ENCODE measurements around the gene GBF1.
"Not testable (repeated sequence)": the region's sequence is repeated elsewhere in the genome, so short reads cannot be mapped to it uniquely, and the experiment has no call there.

The GBF1 gene

DNA sequence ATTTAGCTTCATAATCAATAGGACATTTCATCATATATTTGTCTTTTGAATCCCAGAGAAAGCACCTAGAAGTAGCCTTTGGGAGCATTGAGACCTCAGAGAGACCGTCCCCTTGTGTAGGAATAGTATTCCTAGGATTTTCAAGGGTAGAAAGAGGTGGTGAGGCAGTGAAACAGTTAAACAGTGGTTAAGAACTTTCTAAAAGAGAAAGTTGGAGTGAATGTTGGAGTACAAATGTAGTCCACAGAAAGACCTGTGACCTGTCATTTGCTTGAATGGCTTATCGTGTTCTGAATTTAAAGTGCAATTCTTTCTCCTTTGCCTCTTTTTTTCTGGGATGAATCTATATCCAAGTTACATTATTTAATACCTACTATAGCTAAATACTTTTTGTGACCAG lies 30.0 kb downstream of the GBF1 start:
- no peak for DNase-seq

DNA sequence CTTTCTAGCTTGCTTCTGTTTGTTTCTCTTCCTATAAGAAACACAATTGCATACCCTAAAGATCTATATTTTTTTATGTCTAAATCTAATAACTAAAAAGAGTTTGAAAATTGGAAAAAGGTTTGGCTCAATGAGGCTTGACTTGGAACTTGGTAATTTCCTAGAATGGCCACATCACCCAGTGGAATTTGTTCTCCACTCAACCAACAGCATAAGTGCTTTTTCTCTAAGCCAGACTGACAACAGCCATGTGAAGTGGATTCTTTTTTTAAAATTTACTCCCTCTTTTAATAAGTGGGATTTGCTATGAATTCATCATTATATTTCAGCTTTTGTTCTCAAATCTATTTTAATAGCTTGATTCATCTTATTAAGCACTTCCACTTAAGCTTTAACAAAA lies 33.8 kb downstream of the GBF1 start:
- DNase-seq, result no peak

DNA sequence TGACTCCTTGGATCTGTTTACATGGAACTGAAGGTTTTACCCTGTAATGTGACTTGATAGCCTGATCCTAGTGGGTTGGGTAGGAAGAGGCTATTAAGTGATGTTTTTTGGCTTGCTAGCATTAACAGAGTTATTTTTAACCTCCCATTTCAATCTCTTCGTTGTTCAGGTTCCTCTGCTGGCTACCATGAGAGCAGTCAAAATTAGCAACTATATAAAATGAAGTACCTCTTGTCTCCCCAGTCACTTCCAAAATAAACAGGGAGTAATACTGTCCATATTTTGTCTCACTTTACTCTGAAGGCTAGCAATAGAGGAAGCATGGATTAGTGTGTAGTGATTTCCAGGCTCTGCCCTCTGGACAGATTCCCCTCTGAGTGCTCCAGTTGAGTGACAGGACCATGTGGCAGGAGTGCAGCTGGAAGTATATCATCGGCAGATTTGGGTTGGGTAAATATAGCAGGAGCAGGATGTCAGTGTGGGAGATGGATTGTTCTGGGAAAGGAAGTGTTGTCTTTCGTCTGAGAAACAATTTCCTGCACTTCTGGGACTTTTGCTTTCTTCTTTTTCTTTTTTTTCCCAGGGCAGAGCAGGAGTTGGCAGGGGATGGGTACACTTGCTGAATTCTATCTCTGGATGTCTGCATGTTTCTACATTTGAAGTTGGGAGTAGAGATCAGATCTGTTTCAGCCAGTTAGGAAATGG lies 35.2 kb downstream of the GBF1 start:
- DNase-seq, result peak in 1 of 2 experiments; percentile 6

DNA sequence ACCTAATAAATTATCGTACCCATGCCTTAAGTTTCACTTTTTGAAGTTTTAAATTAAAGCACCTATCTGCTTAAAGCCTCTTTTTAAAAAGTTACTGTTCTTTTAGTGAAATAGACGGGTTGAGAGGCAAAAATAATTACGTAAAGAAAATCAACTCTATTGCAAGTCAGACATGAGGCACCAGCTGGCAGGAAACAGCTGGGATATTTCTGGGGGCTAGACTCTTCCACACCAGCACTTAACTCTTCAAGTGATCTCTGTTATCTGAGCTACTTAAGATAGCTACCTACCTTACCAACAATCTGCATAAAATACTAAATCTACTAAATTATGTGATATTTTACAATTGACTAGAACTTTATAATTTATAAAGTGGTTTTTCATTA lies 35.8 kb downstream of the GBF1 start:
- DNase-seq, result no peak

DNA sequence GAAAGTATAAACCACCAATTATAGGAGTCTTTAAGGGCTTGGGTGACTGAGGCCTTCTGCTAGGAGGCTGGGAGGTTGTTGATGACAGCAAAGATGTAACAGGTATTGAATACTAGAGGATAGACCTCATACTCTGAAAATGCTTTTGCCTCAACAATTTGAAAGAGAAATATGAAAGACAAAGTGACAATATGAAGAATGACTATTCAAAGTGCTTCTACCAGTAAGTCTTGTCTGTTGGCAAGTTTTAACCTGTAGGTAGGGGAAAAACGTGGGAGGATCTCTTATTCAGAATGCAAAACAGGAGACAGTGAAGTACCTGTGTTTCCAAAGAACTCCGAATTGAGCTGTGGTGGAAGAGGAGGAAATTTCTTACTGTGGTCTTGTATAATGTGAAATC lies 38.2 kb downstream of the GBF1 start:
- DNase-seq, result no peak

DNA sequence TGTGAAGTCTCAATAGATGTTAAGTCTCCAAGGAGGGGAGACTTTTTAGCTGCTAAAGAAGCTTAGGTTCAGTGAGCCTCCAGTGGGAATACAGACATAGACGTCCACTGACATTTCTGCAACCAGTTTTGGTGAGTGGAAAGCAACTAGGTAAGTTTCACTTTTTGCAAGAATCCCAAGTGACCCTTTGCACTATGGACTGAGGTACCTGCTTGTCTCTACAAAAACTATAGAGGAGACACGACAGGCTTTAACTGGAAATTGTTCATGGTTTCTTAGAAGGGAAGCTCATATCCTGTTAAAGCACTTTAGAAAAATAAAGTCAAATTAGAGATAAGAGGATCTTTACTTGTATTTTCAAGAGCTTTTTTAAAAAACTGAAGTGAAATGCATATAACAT lies 38.6 kb downstream of the GBF1 start:
- DNase-seq, result no peak

DNA sequence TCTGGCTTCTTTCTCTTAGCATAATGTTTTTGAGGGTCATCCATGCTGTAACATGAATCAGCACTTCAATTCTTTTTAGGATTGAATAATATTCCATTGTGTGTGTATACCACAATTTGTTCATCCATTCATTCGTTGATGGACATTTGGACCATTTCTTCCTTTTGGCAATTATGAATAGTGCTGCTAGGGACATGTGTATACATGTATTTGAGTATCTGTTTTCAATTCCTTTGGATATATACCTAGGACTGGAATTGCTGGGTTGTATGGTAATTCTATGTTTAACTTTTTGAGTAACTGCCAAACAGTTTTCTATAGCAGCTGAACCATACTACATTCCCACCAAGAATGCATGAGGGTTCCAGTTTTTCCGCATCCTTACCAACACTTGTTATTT lies 39.2 kb downstream of the GBF1 start:
- DNase-seq, result no peak

DNA sequence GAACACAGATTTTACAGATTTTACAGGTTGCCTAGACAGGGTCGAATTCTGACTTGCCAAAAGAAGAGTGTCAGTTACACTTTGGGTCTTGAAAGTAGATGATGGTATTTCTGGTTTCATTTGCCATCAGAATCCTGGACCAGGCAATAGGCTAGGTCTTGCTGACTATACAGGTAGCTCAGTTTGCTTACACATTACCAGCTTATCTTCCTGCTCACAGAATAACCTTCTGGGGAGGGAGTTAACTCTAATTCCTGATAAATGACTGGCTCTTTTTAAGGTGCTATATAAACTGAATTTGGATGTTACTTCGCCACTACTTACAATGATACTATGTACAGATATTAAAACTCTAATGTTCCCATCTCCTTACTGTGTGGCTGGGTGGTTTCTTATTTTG lies 39.8 kb downstream of the GBF1 start:
- DNase-seq, result no peak

DNA sequence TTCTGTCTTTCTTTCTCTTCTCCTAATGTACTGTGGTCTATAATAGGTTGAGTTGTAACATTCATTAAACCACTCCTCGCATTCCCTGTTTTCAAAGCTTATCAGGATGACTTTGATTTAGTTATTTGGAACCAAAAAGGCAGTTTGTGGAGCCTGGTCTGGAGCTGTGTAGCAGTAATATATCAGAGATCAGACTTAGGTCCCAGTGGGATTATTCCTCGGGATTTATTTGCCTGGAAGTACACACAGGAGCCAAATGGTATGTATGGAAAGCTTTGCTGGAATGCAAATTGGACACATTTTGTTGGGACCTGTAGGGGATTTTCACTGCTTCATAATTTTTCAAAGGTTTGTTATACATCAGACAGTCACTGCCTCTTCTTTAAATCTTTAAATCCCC lies 40.9 kb downstream of the GBF1 start:
- DNase-seq, result no peak

DNA sequence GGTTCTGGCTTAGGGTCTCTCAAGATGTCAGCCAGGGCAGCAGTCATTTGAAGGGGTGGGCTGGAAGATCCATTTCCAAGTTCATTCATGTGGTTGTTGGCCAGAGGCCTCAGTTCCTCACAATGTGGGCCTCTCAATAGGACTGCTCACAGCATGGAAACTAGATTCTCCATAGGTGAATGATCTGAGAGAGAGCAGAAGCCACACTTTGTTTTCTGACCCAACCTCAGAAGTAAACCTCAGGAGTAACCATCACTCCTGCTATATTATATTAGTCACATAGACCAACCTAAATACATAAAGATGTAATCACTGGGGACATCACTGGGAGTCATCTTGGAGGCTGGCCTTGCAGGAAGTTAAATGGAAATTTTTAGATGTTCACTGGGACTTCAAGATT lies 42.2 kb downstream of the GBF1 start:
- DNase-seq, result no peak

DNA sequence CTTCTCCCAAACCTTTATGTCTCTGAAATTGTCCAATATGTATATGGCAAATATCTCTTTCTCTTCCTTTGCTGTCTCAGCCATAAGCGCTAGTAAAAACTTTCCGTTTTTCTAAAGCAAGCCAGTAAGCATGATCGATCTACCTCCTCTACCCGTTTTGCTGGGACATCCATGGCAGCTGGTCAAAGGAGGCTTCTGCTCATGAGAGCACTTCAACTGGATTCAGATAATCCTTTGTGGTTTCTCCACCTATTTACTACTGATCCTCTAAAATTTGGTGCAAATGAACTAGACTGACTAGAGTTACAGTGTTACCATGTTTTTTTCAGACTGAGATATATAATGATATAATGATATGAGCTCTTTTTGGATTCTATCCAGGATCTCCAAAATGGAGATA lies 42.7 kb downstream of the GBF1 start:
- no peak for DNase-seq

DNA sequence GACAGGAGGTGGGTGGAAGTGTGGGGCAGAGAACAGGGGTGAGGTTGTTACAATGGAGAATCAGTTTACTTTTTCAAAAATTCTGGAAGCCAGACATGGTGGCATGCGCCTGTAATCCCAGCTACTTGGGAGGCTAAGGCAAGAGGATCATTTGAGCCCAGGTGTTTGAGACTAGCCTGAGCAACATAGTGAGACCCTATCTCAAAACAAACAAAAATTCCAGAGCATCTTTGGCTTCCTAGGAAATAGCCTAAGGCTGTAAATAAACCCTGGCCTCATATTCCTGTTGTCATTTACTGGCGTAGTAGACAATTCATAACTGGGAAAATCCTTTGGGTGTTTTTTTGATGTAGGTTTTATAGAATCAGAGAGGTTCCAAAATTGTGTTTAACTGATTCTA lies 44.0 kb downstream of the GBF1 start:
- no peak for DNase-seq

DNA sequence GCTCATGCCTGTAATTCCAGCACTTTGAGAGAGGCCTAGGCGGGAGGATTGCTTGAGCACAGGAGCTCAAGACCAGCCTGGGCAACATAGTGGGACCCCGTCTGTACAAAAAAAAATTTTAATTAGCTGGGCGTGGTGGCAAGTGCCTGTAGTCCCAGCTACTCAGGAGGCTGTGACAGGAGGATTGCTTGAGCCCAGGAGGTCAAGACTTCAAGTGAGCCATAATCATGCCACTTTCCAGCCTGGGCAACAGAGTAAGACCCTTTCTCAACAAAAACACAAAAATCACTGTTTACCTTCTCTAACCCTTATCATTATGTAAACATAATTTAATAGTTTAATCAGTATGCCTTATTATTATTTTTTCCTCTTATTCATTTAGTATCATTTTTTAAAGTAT lies 44.5 kb downstream of the GBF1 start:
- DNase-seq, result no peak

DNA sequence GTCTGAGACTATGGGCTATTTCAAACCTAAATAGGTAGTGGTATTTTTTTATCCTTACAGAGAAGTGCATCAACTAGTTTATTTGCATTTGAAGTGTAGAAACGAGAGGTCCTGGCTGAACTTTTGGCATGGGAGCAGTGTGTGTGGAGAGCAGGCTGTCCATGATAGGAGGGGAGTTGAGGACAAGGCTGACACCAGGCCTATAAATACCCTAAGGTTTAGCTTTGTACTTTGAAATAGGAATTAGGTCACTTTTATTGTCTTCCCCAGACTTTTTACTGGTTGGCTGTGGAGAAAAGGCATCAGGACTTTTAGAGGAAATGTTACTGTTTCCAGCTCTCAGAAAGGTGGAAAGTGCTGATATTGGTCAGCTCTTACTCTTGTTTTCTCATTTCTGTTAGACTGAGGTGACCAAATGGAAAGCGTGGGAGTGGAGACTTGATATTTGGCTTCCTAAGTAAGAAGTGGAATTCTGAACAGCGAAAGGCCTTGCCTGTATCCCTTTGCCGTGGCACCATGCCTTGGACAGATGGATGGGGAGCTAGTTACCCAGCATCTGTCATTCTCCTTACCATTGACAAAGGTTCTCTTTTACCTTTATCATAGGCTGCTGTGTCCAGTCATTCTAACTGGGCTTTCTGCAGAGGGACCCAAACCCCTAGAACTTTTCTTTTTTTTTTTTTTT lies 46.0 kb downstream of the GBF1 start:
- peak in 1 of 2 experiments; percentile 14 for DNase-seq

DNA sequence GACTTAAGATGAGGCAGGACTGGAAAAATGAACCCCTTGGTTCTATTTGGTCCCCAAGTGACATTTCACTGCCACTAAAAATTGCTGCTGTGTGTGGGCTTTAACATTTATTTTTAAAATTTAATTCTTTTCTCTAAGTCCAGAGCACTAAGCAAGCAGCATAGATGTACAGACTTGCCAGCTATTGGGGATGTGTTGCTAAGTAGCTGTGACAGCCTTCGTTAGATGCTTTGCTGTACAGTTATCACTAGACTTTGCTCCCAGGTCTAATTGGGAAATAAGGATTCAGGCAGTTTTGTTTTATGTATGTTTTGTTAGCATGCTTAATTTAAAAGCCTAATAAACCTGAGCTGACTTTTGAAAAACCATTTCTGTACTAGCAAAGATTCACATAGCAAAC lies 51.8 kb downstream of the GBF1 start:
- no peak for DNase-seq

DNA sequence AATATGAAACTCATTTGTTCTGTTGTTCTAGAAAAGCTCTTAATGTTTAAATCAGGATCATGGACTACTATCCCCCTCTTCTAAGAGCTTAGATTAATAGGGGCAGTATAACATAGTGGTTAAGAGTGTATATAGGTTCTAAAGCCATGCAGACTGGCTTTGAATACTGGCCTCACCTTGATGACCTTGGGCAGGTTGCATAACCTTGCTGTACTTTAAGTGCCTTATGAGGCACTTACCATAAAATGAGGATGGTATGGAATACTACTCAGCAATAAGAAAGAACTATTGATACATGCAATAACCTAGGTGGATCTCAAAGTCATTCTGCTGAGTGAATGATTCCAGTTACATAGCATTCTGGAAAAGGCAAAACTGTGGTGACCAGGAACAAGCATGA lies 53.6 kb downstream of the GBF1 start:
- DNase-seq, result no peak

DNA sequence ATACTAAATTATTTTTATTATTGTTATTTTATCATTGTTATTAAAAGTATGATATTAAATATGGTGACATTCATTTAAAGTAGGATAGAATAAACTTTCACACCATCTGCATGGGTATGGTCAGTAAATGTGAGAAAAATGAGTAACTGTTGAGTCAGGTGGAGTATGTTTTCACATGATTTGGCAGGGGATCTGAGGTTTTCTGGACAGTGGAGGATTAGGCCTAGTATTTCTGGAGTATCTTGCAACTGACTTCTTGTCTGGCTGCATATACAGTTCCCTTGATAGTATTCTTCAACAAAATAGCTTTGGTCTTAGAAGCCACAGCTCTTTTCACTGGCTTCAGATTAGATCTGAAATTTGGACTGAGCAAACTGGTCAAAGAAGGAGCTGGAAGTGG lies 54.5 kb downstream of the GBF1 start:
- DNase-seq, result no peak

DNA sequence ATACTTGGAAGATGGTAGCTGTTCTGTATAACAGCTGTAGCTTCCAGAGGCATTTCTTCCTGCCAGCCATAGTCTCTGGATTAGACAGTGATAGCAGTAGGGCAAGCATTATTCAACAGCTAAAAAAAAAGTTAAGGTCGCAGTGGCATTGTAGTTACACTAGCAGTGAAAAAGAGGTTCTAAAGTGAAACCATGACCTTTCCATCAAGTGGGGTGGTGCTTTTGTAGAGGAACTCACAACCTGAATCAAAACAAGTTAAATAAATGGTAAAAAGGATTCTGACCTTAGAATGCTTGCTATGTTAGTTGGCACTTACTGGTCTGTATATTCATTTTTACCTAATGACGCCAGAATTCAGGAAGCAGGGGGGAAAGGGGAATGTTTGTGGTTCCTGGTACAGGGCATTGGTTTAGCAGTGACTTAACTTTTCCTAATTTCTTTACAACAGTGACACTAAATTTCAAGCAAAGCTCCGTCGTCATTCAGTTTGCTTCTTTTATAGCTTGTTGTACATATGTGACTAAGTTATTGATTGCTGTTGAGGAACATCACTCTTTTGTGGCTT lies 55.0 kb downstream of the GBF1 start:
- no peak for DNase-seq

DNA sequence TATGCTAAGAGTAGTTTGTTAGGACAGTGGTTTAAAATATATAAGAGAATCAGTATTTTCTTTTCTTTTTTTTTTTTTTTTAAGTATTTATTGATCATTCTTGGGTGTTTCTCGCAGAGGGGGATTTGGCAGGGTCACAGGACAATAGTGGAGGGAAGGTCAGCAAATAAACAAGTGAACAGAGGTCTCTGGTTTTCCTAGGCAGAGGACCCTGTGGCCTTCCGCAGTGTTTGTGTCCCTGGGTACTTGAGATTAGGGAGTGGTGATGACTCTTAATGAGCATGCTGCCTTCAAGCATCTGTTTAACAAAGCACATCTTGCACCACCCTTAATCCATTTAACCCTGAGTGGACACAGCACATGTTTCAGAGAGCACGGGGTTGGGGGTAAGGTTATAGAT lies 55.6 kb downstream of the GBF1 start:
- not testable (repeated sequence) for DNase-seq

DNA sequence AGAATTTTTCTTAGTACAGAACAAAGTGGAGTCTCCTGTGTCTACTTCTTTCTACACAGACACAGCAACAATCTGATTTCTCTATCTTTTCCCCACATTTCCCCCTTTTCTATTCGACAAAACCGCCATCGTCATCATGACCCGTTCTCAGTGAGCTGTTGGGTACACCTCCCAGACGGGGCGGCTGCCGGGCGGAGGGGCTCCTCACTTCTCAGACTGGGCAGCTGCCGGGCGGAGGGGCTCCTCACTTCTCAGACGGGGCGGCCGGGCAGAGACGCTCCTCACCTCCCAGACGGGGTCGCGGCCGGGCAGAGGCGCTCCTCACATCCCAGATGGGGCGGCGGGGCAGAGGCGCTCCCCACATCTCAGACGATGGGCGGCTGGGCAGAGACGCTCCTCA lies 56.0 kb downstream of the GBF1 start:
- not testable (repeated sequence) for DNase-seq

DNA sequence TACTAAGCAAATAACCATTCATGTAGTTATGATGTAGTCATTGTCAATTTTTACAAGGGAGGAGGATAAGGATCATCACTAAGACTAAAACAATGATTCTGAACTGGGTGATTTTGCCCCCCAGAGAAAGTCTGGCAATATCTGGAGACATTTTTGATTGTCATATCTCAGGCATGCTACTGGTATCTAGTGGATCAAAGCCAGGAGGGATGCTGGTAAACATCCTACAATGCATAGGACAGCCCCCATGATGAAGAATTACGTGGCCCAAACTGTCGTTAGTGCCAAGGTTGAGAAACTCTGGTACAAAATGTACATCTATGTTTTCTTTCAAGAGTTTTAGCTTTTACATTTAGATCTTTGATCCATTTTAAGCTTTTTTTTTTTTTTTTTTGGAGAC lies 57.3 kb downstream of the GBF1 start:
- DNase-seq, result no peak

DNA sequence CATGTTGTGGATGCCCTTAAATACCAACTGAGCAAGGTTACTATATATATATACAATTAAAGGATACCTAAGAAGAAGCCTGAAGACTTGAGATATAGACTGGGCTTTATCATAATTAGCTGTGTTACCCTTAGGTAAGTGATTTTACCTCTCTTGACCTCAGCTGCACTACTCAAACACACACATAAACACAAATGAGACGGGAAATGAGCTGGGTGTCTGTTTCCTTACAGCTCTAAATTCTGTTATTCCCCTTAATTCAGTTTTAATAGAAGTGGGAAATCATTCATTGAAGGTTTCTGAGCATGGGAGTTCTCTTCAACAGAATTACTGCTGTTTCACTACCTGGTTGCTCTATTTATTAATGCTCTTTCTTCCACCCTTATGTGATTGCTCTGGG lies 60.7 kb downstream of the GBF1 start:
- DNase-seq, result no peak

DNA sequence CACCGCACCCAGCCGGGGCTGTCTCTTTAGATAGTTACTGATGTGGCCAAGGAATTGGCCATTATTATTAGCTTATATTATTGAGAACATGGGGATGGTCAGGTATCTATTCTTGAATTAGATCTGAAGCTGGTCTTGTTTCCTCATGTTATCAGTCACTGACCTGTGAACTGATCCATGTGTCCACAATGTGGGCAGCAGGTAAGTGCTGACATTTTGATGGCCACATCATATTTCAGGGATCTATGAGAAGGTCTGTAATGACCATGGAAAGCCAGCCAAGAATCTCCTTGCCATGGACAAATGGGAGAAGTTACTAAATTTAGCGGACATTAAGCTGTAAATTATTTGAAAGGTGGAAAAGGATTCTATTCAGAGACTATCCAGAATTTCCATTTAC lies 61.4 kb downstream of the GBF1 start:
- no peak for DNase-seq

DNA sequence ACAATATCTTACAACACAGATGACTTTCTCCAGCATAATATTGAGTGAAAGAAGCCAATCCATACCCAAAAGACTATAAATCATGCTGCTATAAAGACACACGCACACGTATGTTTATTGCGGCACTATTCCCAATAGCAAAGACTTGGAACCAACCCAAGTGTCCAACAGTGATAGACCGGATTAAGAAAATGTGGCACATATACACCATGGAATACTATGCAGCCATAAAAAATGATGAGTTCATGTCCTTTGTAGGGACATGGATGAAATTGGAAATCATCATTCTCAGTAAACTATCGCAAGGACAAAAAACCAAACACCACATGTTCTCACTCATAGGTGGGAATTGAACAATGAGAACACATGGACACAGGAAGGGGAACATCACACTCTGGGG lies 63.0 kb downstream of the GBF1 start:
- not testable (repeated sequence) for DNase-seq

DNA sequence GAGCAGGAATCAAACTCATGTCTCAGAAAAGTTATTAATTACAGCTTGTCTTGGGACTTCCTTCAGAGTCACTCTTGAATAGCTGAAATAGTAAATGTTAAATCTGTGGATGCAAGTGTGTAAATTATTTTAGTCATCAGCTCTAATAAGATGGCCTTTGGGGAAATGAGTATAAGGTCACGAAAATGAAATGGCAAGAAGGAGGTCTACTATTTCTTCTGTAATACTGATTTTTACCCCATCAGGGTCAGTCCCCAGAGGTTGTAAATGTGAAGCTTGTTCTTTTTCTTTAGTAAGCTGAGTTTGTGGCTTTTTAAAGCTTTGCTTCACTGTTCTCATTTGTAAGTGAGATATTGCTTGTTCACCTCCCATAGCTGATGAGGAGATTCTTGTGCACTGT lies 63.9 kb downstream of the GBF1 start:
- no peak for DNase-seq

All from cerebellar nuclear complex (tissue), 1 donor.